K562 (cell line): ENCODE measurements around the gene CNTD1. TPM values are rescaled to one million over a fixed set of nuclear protein-coding genes. Genes with fewer than 3 reads are reported as not detected.
A peak's percentile ranks its signal among the peaks of the same experiment; 100 is the strongest.

Experiments used
- ATF7 ChIP-seq: fragments of 450-650 bp; IDR thresholded peaks from 2 replicates; pipeline ENCODE4 v1.7.1; 2014; ENCODE audit warnings: mild to moderate bottlenecking, moderate library complexity
- CREB1 ChIP-seq, 2 experiments: sonication (generic) in 1 of 2; formaldehyde crosslinking in 1 of 2; IDR thresholded peaks; 2 replicates each; pipeline versions ENCODE4 v1.6.1 to v1.8.0; 2012 to 2022; ENCODE audit warnings: inconsistent platforms in 1 of 2, mild to moderate bottlenecking in 1 of 2, missing genetic modification reagents in 1 of 2, moderate library complexity in 1 of 2
- GABPA ChIP-seq: fragments of 200-800 bp; sonication (Bioruptor generic); conservative IDR thresholded peaks from 2 replicates; pipeline ENCODE4 v1.6.1; 2016; ENCODE audit warnings: low read depth, missing genetic modification characterization, missing compliant biosample characterization
- HEY1 ChIP-seq: fragments of 250-450 bp; sonication (Bioruptor Pico); IDR thresholded peaks from 2 replicates; pipeline ENCODE4 v1.5.0; 2020; ENCODE audit warnings: mild to moderate bottlenecking, moderate library complexity, borderline replicate concordance
- HIVEP1 ChIP-seq: fragments of 250-450 bp; sonication (Bioruptor Pico); IDR thresholded peaks from 2 replicates; pipeline ENCODE4 v1.4.0; 2020; ENCODE audit warnings: mild to moderate bottlenecking
- HMG20B ChIP-seq: fragments of 250-450 bp; sonication (Bioruptor Pico); IDR thresholded peaks from 2 replicates; pipeline ENCODE4 v1.5.0; 2021; ENCODE audit warnings: mild to moderate bottlenecking
- KAT7 ChIP-seq: sonication (generic); formaldehyde crosslinking; IDR thresholded peaks from 2 replicates; pipeline ENCODE4 v1.8.0; 2022; ENCODE audit warnings: missing genetic modification reagents, mild to moderate bottlenecking, borderline replicate concordance
- MBD2 ChIP-seq: sonication (generic); IDR thresholded peaks from 2 replicates; pipeline ENCODE4 v1.6.1; 2016; ENCODE audit warnings: low read depth, borderline replicate concordance
- MCM7 ChIP-seq, 2 experiments: fragments of 450-650 bp; IDR thresholded peaks; 2 replicates each; pipeline ENCODE4 v1.6.1; 2016 to 2018
- NCOA6 ChIP-seq: fragments of 450-650 bp; IDR thresholded peaks from 2 replicates; pipeline ENCODE4 v1.6.1; 2017; ENCODE audit warnings: mild to moderate bottlenecking
- PHF20 ChIP-seq: fragments of 450-650 bp; IDR thresholded peaks from 2 replicates; pipeline ENCODE4 v1.6.1; 2018; ENCODE audit not compliant: partially characterized antibody
- POLR2G ChIP-seq: fragments of 200-400 bp; formaldehyde crosslinking; IDR thresholded peaks from 2 replicates; pipeline ENCODE4 v1.6.1; 2017; ENCODE audit warnings: low read depth, mild to moderate bottlenecking, antibody characterized with exemption, low read length, moderate library complexity
- SMC3 ChIP-seq: conservative IDR thresholded peaks from 2 replicates; pipeline ENCODE4 v1.6.1; 2011; ENCODE audit warnings: low read depth, low read length, improper control_type of control experiment; ENCODE audit not compliant: insufficient read depth
- ZBTB12 ChIP-seq: fragments of 250-450 bp; sonication (Bioruptor Pico); IDR thresholded peaks from 2 replicates; pipeline ENCODE4 v1.4.0; 2020
- ZFP1 ChIP-seq: fragments of 450-650 bp; formaldehyde crosslinking; IDR thresholded peaks from 2 replicates; pipeline ENCODE4 v1.4.0; 2020; ENCODE audit warnings: mild to moderate bottlenecking, mixed read lengths
- ZNF12 ChIP-seq: sonication (generic); formaldehyde crosslinking; IDR thresholded peaks from 2 replicates; pipeline ENCODE4 v1.4.0; 2020; ENCODE audit warnings: mild to moderate bottlenecking, missing genetic modification reagents
- ZNF384 ChIP-seq: IDR thresholded peaks from 2 replicates; pipeline ENCODE4 v1.6.1; 2012; ENCODE audit warnings: low read depth, low read length, improper control_type of control experiment
- polyA plus RNA-seq, 8 experiments: library from polyadenylated mRNA; depleted of rRNA in 4 of 8; stranded (reverse) in 5 of 8; unstranded in 3 of 8; fragments of >200 nt; fragmentation: Nextera tagmentation in 2 of 8; fragmentation: Illumina TruSeq in 1 of 8; extraction: Ambion mirVana in 2 of 8; extraction: Trizol in 1 of 8; gene quantifications; 2 replicates each; pipeline versions ENCODE4 v1.2.1 to v1.2.3, GENCODE V29; 2011 to 2014; ENCODE audit warnings: inconsistent platforms in 1 of 8, missing spikeins in 1 of 8
- total RNA-seq, 7 experiments: library from RNA; depleted of rRNA in 6 of 7; stranded (reverse); fragments of >200 nt in 6 of 7; fragmentation: Illumina TruSeq in 2 of 7; extraction: Trizol in 2 of 7; gene quantifications; 2 replicates each; pipeline versions ENCODE4 v1.2.1 to v1.2.3, GENCODE V29; 2011 to 2021; ENCODE audit warnings: low replicate concordance in 1 of 7
- TF ChIP-seq, protein P1 (sequence below): fragments of 450-650 bp; IDR thresholded peaks from 2 replicates; pipeline ENCODE4 v1.6.1; 2016
- TF ChIP-seq, protein P2 (sequence below), 2 experiments: fragments of 450-650 bp in 1 of 2; sonication (generic) in 1 of 2; formaldehyde crosslinking in 1 of 2; IDR thresholded peaks in 1 of 2; conservative IDR thresholded peaks in 1 of 2; 2 replicates each; pipeline versions ENCODE4 v1.6.1 to v1.8.1; 2016 to 2023; ENCODE audit warnings: mild to moderate bottlenecking in 2 of 2, moderate library complexity in 2 of 2, inconsistent platforms in 1 of 2, missing genetic modification reagents in 1 of 2
- TF ChIP-seq, protein P3 (sequence below): fragments of 200-800 bp; sonication (Bioruptor generic); IDR thresholded peaks from 2 replicates; pipeline ENCODE4 v1.6.1; 2017; ENCODE audit warnings: missing genetic modification characterization, missing compliant biosample characterization

Gene CNTD1
- total and polyA plus RNA-seq, 9 of the 15 experiments (the other 6 are each of a cell fraction or from before 2014, with no cell fraction given) = 0.12 to 0.86 (median 0.41) TPM; not detected in 1

- TF ChIP-seq, protein P1, sequence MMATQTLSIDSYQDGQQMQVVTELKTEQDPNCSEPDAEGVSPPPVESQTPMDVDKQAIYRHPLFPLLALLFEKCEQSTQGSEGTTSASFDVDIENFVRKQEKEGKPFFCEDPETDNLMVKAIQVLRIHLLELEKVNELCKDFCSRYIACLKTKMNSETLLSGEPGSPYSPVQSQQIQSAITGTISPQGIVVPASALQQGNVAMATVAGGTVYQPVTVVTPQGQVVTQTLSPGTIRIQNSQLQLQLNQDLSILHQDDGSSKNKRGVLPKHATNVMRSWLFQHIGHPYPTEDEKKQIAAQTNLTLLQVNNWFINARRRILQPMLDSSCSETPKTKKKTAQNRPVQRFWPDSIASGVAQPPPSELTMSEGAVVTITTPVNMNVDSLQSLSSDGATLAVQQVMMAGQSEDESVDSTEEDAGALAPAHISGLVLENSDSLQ = no peak
- TF ChIP-seq NCOA6 = no peak
- TF ChIP-seq ZFP1 = no peak
- TF ChIP-seq ZBTB12 = peak; percentile 96
- peak; percentile 87 for TF ChIP-seq ATF7
- no peak for TF ChIP-seq KAT7 (CRISPR knock-in tag)
- TF ChIP-seq MCM7 (IDR thresholded peaks at IDR 0.05) = 0 out of 4 replicates have a peak, but pooled peaks of 1 of the 2 experiments have one; percentile 62
- TF ChIP-seq HIVEP1 (CRISPR knock-in tag) = no peak
- TF ChIP-seq ZNF12 (CRISPR knock-in tag) = no peak
- peak; percentile 96 for TF ChIP-seq CREB1 (IDR thresholded peaks at IDR 0.05)
- peak; percentile 98 for TF ChIP-seq CREB1 (CRISPR knock-in tag; IDR thresholded peaks at IDR 0.05)
- no peak for TF ChIP-seq HMG20B
- no peak for TF ChIP-seq SMC3
- TF ChIP-seq, protein P2, sequence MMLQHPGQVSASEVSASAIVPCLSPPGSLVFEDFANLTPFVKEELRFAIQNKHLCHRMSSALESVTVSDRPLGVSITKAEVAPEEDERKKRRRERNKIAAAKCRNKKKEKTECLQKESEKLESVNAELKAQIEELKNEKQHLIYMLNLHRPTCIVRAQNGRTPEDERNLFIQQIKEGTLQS (IDR thresholded peaks at IDR 0.05) = no peak; the same call in 1 of the 2 replicates
- TF ChIP-seq, protein P2 (CRISPR knock-in tag; conservative IDR thresholded peaks at IDR 0.05) = peak; percentile 77
- TF ChIP-seq MBD2 = peak; percentile 81
- no peak for TF ChIP-seq ZNF384
- peak; percentile 100 for TF ChIP-seq PHF20
- peak; percentile 98 for TF ChIP-seq POLR2G
- TF ChIP-seq GABPA (tag) = peak; percentile 97
- TF ChIP-seq HEY1 (CRISPR knock-in tag) = no peak
- TF ChIP-seq, protein P3, sequence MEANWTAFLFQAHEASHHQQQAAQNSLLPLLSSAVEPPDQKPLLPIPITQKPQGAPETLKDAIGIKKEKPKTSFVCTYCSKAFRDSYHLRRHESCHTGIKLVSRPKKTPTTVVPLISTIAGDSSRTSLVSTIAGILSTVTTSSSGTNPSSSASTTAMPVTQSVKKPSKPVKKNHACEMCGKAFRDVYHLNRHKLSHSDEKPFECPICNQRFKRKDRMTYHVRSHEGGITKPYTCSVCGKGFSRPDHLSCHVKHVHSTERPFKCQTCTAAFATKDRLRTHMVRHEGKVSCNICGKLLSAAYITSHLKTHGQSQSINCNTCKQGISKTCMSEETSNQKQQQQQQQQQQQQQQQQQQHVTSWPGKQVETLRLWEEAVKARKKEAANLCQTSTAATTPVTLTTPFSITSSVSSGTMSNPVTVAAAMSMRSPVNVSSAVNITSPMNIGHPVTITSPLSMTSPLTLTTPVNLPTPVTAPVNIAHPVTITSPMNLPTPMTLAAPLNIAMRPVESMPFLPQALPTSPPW (CRISPR knock-in tag) = peak; percentile 55
These were observed 34.5 kb downstream of the CNTD1 start, which contains the start of gene PSME3 (continued) for GRCh38 chr17:42832934-42833766.
